GM19351 (cell line): Measurements from ENCODE around the gene ZNF268.
"Not testable (repeated sequence)": the region's sequence is repeated elsewhere in the genome, so short reads cannot be mapped to it uniquely, and the experiment has no call there.

Experiments used
- ATAC-seq: cut with Tn5 transposase; IDR thresholded peaks from one replicate; pipeline ENCODE4 v1.9.1; 2021; ENCODE audit warnings: mild to moderate bottlenecking, moderate library complexity; ENCODE audit not compliant: unreplicated experiment

The ZNF268 gene

DNA sequence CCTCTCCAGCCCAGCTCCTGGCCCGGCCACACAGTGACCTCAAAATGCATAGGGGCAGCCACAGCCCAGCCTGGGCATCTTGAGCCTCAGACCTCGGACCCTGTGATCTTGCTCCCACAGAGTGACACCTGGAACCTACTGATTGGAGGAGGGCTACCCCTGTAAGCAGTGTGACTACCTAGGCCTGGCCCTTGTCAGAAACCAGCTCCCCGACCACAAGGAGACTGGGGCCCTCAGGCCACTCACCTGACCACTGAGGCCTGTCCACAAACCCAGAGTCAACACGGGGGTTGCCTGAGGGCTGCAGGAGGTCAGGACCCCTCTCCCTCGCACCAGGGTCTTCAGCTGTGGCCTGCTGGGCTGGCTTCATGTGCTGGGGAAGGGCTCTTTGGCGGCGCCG lies 45.4 kb downstream of the ZNF268 start:
- no peak for ATAC-seq

DNA sequence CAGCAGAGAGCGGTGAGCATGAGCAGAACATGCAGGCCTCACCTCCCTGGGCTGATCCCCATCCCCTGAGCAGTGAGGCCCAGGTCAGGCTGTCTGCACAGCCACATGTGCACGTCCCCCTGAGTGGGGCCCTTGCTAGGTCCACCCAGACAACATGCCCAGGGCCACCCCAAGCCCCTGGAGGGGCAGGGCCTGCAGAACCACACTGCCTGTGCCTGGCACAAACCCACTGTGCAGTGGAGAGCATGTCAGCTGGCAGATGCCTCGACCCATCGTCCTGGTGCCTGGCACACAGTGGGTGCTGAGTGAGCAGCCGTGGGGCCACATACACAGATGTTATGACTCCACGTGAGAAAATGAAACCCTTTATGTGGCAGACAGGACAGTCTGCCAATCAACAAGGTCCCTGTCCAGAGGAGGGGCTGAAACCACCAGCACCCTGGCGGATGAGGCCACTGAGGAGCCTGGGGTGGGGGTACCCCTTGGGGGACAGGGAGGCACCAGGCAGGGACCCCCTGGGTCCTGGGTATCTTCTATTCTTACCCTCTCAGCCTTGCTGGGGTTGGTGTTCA lies 46.1 kb downstream of the ZNF268 start:
- ATAC-seq = no peak

DNA sequence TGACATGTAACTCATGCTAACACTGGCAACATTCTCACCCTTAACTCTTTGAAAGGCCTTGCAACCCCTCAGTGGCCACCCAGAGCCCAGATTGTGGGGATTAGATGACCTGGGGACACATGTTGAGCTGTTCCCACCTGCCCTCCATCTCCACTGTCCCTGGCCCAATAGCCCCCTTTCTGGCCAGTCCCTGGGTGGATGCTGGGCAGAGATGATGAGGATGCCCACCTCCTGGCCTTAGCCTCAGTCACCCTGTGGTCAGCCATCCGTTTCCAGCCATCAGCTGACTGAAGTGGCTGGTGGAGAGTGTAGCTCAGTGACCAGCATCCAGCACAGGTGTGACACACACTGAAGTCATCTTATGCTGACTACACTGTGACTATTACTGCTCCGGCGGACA lies 49.7 kb downstream of the ZNF268 start:
- ATAC-seq = no peak

DNA sequence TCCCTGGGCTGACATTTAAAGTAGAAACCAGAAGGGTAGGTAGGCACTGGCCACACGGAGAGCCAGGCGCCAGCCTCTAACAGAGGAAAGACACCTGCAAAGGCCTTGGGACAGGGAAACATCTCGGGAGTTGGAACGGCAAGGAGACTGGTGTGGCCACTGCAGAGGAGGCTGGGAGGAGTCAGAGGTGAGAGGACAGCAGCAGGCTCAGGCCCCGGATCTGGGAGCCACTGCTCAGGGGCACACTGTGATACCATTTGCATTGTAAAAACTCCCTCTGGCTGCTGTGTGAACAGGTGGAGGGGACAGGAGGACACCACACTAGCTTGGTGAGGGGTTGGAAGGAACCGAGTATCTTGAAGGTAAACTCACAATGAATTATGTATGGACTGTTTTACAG lies 51.7 kb downstream of the ZNF268 start:
- ATAC-seq = no peak

DNA sequence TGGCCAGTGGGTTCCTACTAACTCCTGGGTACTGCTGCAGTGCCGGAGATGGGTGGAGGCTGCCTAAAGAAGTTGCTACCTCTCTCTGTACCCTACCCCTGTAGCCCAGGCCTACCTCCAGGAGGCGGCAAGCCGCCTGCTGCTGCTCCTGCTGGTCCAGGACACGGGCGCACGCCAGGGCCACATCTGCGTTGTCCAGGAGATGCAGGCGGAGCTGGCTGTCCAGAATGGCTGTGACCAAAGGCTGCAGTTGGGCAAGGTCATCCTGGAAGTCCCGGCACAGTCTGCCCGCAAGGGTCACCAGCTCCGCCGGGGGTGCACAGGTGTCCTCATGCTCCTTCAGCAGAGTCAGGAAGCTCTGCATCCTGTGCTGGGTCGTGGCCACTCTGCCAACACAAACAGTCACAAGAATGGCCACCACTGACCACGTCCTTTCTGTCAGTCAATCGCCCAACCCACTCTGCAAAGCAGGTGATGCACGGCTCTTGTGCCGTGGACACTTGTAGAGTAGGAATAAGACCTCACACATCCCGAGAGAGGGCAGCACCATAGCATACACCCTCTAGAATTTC lies 52.8 kb downstream of the ZNF268 start:
- ATAC-seq = no peak

DNA sequence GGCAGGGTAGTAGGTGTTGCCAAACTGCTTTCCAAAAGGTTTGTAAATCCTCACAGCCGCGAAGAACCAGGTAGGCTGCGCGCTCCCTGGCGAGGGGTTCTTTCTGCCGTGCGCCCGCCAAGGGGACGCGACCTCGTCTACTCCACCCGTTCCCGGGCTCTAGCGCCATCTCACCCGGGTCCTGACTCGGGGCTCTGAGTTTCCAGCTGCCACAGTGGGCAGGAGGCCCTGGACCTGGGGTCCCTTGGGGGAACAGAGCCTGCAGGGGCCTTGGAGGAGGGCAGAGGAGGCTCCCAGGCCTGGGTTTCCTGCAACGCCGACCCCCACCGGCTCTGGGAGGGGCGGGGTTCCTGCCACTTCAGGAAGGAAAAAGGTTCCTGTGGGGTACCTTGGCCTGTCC lies 53.7 kb downstream of the ZNF268 start:
- ATAC-seq = no peak

DNA sequence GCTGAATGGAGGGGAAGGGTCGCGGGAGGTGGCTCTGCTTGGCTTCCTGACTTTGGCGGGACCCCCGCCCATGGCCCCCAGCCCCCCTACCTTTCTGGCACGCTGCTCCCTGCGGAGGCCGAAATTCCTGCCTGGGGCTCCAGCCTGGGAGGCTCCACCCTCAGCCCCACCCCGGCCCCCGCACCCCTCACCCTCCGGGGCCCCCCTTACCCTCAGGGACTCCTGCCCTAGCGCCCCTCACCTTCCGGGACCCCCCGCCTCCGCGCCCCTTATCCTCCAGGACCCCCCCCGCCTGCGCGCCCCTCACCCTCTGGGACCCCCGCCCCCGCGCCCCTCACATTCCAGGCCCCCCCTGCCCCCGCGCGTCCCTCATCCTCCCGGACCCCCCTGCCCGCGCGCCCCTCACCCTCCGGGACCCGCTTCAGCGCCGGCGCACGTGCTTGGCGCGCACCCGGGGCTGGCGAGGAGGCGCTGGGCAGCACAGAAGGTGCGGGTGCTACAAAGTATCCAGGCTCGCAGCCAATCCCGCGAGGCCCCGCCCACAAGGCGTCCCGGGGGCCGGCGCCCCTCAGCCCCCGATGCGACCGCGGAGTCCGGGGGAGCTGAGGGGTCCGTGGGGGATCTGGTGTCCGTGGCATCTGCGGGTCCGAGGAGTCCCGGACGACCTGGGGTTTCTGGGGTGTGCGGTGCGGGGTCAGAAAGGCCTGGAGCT lies 54.3 kb downstream of the ZNF268 start, which contains the start of gene ANHX:
TSS of gene ANHX (minus strand) at position 477 of the 712 bp plus-strand sequence. CDS start 1,521 bp downstream, outside the sequence.
- ATAC-seq = no peak

DNA sequence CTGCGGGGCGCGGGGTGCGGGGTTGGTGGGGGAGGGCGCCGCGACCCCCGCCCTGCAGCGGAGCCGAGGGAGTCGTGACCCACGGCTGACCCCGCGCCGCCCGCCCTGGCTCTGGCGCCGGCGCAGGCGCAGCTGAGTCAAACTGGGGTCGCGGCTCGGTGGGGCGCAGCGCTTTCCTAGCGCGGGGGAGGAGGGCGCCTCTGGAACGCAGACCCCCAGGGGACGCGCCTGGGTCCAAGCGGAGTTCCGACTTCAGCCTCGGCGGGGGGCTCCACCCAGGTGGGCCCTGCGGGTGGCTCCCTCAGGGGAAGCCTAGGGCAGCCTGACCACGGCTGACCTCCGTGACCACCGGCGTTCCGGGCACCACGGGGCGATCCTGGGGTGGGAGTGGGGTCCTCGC lies 54.8 kb downstream of the ZNF268 start:
- ATAC-seq = no peak

DNA sequence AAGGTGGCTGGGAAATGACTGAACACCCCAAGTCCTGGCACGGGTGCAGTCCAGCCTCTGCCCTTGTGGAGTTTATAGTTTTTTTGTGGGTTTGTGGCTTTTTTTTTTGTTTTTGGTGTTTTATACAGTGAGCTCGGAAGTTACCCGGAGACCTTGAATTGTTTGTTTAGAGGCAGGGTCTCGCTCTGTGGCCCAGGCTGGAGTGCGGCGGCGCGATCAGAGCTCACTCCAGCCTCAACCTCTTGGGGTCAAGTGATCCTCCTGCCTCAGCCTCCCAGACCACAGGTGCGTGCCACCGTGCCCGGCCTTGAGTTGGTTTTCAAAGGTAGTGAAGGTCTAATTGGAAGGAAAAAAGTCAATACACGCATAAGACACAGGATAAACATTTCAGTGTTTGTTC lies 55.3 kb downstream of the ZNF268 start:
- ATAC-seq = no peak

DNA sequence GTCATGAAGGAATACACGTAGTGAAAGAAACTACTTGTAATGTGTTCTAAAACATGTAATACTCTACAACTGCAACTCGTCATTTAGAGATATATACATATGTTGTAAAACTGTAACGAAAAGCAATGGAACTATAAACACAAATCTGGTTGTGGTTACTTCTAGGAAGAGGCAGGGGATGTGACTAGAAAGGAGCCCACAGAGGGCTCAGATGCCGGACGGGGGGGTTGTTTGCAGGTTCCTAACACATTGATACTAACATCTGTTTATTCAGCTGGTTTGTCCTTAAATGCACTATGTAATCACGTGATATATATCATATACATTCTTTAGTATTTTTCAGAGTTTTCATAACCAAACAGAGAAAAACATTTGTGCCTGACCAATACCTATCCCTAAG lies 70.4 kb downstream of the ZNF268 start:
- ATAC-seq = no peak

DNA sequence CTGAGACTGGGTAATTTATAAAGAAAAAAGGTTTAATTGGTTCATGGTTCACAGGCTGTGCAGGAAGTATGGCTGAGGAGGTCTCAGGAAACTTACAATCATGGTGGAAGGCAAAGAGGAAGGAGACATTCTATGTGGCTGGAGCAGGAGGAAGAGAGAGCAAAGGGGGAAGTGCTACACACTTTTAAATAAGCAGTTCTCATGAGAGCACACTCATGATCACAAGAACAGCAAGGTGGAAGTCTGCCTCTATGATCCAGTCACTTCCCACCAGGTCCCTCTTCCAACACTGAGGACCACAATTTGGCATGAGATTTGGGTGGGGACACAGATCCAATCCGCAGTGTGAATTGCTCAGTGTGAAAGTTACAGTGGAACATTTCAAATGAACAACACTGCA lies 74.5 kb downstream of the ZNF268 start:
- ATAC-seq = not testable (repeated sequence)

DNA sequence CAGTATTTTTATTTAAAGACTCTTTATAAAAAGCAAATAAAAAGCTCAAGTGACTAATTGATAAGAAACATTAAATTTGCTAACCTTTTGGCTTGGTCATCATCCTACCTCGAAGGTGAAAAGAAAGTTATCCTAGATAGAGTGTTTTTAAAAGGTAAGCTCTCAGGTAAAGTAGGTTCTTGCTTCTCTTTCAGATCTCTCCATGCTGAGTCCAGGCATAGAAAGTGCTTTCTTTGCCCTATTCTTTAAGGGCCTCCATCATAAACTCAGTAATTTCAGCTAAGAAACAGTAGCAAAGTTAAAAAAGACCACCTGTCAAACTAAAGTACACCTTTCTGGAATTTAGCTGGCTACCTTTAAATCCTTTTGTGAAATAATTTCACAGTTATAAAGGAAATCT lies 75.0 kb downstream of the ZNF268 start:
- no peak for ATAC-seq

DNA sequence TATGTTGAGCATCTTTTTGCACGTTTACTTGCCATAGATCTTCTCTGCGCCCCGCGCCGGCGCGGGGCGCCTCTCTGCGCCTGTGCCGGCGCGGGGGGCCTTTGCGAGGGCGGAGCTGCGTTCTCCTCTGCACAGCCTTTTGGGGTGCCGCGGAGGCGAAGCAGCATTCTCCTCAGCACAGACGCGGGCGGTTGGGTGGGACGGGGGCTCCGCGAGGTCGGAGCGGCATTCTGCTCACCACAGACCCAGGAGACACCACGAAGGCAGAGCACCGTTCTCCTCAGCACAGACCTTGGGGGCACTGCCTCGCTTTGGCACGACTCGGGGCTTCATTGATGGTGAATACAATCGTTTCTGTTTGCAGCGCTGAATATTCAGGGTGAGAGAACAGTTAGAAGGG lies 82.9 kb downstream of the ZNF268 start:
- ATAC-seq = no peak
